T follicular helper cell (primary cell): ENCODE data around the gene NDUFS5.
A peak's percentile ranks its signal among the peaks of the same experiment; 100 is the strongest.
"Not testable (repeated sequence)": the region's sequence is repeated elsewhere in the genome, so short reads cannot be mapped to it uniquely, and the experiment has no call there.

Experiments used
- DNase-seq: peaks from one replicate; pipeline ENCODE4 v3.0.0-alpha.2; 2020; ENCODE audit warnings: low read depth
- total RNA-seq, 2 experiments: gene quantifications; one replicate each; lab custom pipeline; 2026; lab: John Stamatoyannopoulos, UW

Gene NDUFS5
- total RNA-seq, result 73.8 to 112 reads per million in 2 experiments

GRCh38 chr1:39026051-39026865, at the start of gene NDUFS5:
Gene NDUFS5, plus strand, starts transcription at chr1:39026350. Its CDS starts 2,375 bp downstream, at chr1:39028725.
- peak; percentile 73 for DNase-seq

- peak; percentile 57 for DNase-seq
Observed at GRCh38 chr1:38977399-38978244, 48.5 kb upstream of the NDUFS5 start.

- DNase-seq, result not testable (repeated sequence)
Observed at GRCh38 chr1:38978245-38978542, 48.0 kb upstream of the NDUFS5 start.

- not testable (repeated sequence) for DNase-seq
Observed at GRCh38 chr1:38979380-38979779, 46.8 kb upstream of the NDUFS5 start.

- DNase-seq, result no peak
Observed at GRCh38 chr1:38989979-38990378, 36.2 kb upstream of the NDUFS5 start.

GRCh38 chr1:38990386-38990737, 35.8 kb upstream of the NDUFS5 start:
- DNase-seq, result no peak

GRCh38 chr1:38990738-38991637, 35.2 kb upstream of the NDUFS5 start, which contains the start of gene AKIRIN1:
Gene AKIRIN1, plus strand, starts transcription at chr1:38991276. Its CDS starts 105 bp downstream, at chr1:38991381.
- peak; percentile 80 for DNase-seq

- DNase-seq, result no peak
Observed at GRCh38 chr1:38991638-38992411, 34.3 kb upstream of the NDUFS5 start.

GRCh38 chr1:38992412-38993111, 33.6 kb upstream of the NDUFS5 start:
- no peak for DNase-seq

- DNase-seq, result no peak
Observed at GRCh38 chr1:38994196-38994595, 32.0 kb upstream of the NDUFS5 start.

GRCh38 chr1:38997034-38997900, 28.9 kb upstream of the NDUFS5 start:
- DNase-seq, result no peak

GRCh38 chr1:38997901-38998190, 28.3 kb upstream of the NDUFS5 start:
- DNase-seq, result no peak

- DNase-seq, result no peak
Observed at GRCh38 chr1:39001516-39002421, 24.4 kb upstream of the NDUFS5 start.

- DNase-seq, result no peak
Observed at GRCh38 chr1:39003281-39003680, 22.9 kb upstream of the NDUFS5 start.

GRCh38 chr1:39003794-39004193, 22.4 kb upstream of the NDUFS5 start:
- DNase-seq, result no peak

GRCh38 chr1:39006287-39006686, 19.9 kb upstream of the NDUFS5 start:
- no peak for DNase-seq

- DNase-seq, result no peak
Observed at GRCh38 chr1:39006726-39007645, 19.2 kb upstream of the NDUFS5 start.

GRCh38 chr1:39014956-39015355, 11.2 kb upstream of the NDUFS5 start:
- DNase-seq, result not testable (repeated sequence)
